Keratinocyte (primary cell): ENCODE results near the gene PLK5. TPM values are rescaled to one million over a fixed set of nuclear protein-coding genes. Genes with fewer than 3 reads are reported as not detected.

Source experiments
- DNase-seq: peaks from one replicate; pipeline ENCODE4 v3.0.0-alpha.2; 2011; ENCODE audit warnings: low read depth, missing footprints, low spot score
- FAIRE-seq: peaks from 2 replicates; lab custom pipeline; 2011; peaks lifted over from hg19 to GRCh38; lab: Jason Lieb, UNC
- H2AFZ ChIP-seq: 2 replicates; pipeline ENCODE4 v1.6.0; 2012; ENCODE audit warnings: low read length, control low read depth, inconsistent platforms; ENCODE audit not compliant: control insufficient read depth
- H3K27ac ChIP-seq: 2 replicates; pipeline ENCODE4 v1.5.1; 2011; ENCODE audit warnings: low read length; ENCODE audit not compliant: control insufficient read depth, insufficient read depth
- H3K27me3 ChIP-seq: 3 replicates; pipeline ENCODE4 v1.6.0; 2011; ENCODE audit warnings: low read length; ENCODE audit not compliant: control insufficient read depth, insufficient read depth; ENCODE audit errors: extremely low read depth
- H3K36me3 ChIP-seq, 2 experiments: 2 replicates in 1 of 2; 3 replicates in 1 of 2; pipeline ENCODE4 v1.5.1; 2011; ENCODE audit warnings: low read length in 2 of 2, mild to moderate bottlenecking in 1 of 2; ENCODE audit not compliant: control insufficient read depth in 2 of 2, insufficient read depth in 2 of 2; ENCODE audit errors: extremely low read depth in 1 of 2
- H3K4me1 ChIP-seq: 3 replicates; pipeline ENCODE4 v1.5.1; 2011; ENCODE audit warnings: low read length; ENCODE audit not compliant: control insufficient read depth, insufficient read depth; ENCODE audit errors: extremely low read depth
- H3K4me2 ChIP-seq: 3 replicates; pipeline ENCODE4 v1.6.0; 2011; ENCODE audit warnings: low read depth, low read length; ENCODE audit not compliant: control insufficient read depth, insufficient read depth; ENCODE audit errors: extremely low read depth
- H3K4me3 ChIP-seq, 3 experiments: fragments of 200-600 bp in 1 of 3; sonication (generic) in 1 of 3; 2 replicates in 2 of 3; 3 replicates in 1 of 3; pipeline ENCODE4 v1.5.1; 2011 to 2016; ENCODE audit warnings: low read length in 3 of 3, mild to moderate bottlenecking in 3 of 3, control low read depth in 2 of 3, inconsistent platforms in 1 of 3, low read depth in 1 of 3, mixed read lengths in 1 of 3, mixed run types in 1 of 3, moderate library complexity in 1 of 3; ENCODE audit not compliant: control insufficient read depth in 2 of 3, insufficient read depth in 2 of 3; ENCODE audit errors: extremely low read depth in 1 of 3
- H3K79me2 ChIP-seq: 2 replicates; pipeline ENCODE4 v1.6.0; 2012; ENCODE audit warnings: low read length; ENCODE audit not compliant: control insufficient read depth, insufficient read depth
- H3K9ac ChIP-seq: 3 replicates; pipeline ENCODE4 v1.6.0; 2011; ENCODE audit warnings: low read length; ENCODE audit not compliant: control insufficient read depth, insufficient read depth; ENCODE audit errors: extremely low read depth
- H3K9me1 ChIP-seq: 3 replicates; pipeline ENCODE4 v1.6.0; 2011; ENCODE audit warnings: low read length; ENCODE audit not compliant: control insufficient read depth, insufficient read depth; ENCODE audit errors: extremely low read depth
- H3K9me3 ChIP-seq: 2 replicates; pipeline ENCODE4 v1.5.1; 2012; ENCODE audit warnings: low read depth, low read length; ENCODE audit not compliant: control insufficient read depth
- H4K20me1 ChIP-seq: 3 replicates; pipeline ENCODE4 v1.6.0; 2011; ENCODE audit warnings: low read length; ENCODE audit not compliant: control insufficient read depth, insufficient read depth; ENCODE audit errors: extremely low read depth
- EZH2 ChIP-seq: IDR thresholded peaks from one replicate; pipeline ENCODE4 v1.6.1; 2012; ENCODE audit warnings: inconsistent platforms, mild to moderate bottlenecking, low read length, moderate library complexity
- dilution Hi-C: fragments of 300-500 bp; cut with MboI; formaldehyde crosslinking; loops from one replicate; pipeline ENCODE4 v1.7.0; 2020; ENCODE audit warnings: low sequenced_read_pairs; ENCODE audit not compliant: extremely low pct_ligation_motif_present
- polyA plus RNA-seq, 5 experiments: library from polyadenylated mRNA; depleted of rRNA in 3 of 5; stranded (reverse) in 3 of 5; stranded (forward) in 1 of 5; unstranded in 1 of 5; fragments of >200 nt; gene quantifications; 1 replicate in 1 of 5; 2 replicates in 3 of 5; 3 replicates in 1 of 5; pipeline versions ENCODE4 v1.2.1 to v1.2.3, GENCODE V29; 2011 to 2012; ENCODE audit warnings: missing spikeins in 2 of 5, low read depth in 1 of 5, low replicate concordance in 1 of 5
- TF ChIP-seq, protein P1 (sequence below), 3 experiments: IDR thresholded peaks in 1 of 3; conservative IDR thresholded peaks in 1 of 3; optimal IDR thresholded peaks in 1 of 3; 2 replicates in 2 of 3; 3 replicates in 1 of 3; pipeline versions ENCODE3 to v1.5.1; 2011; ENCODE audit warnings: low read length in 3 of 3, mild to moderate bottlenecking in 3 of 3, moderate library complexity in 2 of 3, control low read depth in 1 of 3, inconsistent platforms in 1 of 3; ENCODE audit not compliant: insufficient read depth in 2 of 3; ENCODE audit errors: extremely low read depth in 1 of 3

Gene PLK5
- polyA plus RNA-seq, 1 donor (not counting 4 experiments of a cell fraction or from before 2014, with no cell fraction given): 0.05 TPM

- FAIRE-seq: no peak
- Histone ChIP-seq H3K27me3 (no peaks in the 10 kb centered on the region), H3K9me3 (no peaks in the 10 kb centered on the region), H3K9me1 (no peaks in the 10 kb centered on the region), H3K36me3 (no peaks in the 10 kb centered on the region), H2AFZ (no peak overlapping the region), H4K20me1 (no peaks in the 10 kb centered on the region), H3K27ac (no peak overlapping the region), H3K4me1 (peaks cover 7% of the 10 kb centered on the region), H3K79me2 (no peaks in the 10 kb centered on the region), H3K4me3 (no peak overlapping the region), H3K9ac (no peak overlapping the region), H3K4me2 (no peak overlapping the region)
- dilution Hi-C loops: no loop called here
- TF ChIP-seq EZH2: no peak
- TF ChIP-seq, protein P1, sequence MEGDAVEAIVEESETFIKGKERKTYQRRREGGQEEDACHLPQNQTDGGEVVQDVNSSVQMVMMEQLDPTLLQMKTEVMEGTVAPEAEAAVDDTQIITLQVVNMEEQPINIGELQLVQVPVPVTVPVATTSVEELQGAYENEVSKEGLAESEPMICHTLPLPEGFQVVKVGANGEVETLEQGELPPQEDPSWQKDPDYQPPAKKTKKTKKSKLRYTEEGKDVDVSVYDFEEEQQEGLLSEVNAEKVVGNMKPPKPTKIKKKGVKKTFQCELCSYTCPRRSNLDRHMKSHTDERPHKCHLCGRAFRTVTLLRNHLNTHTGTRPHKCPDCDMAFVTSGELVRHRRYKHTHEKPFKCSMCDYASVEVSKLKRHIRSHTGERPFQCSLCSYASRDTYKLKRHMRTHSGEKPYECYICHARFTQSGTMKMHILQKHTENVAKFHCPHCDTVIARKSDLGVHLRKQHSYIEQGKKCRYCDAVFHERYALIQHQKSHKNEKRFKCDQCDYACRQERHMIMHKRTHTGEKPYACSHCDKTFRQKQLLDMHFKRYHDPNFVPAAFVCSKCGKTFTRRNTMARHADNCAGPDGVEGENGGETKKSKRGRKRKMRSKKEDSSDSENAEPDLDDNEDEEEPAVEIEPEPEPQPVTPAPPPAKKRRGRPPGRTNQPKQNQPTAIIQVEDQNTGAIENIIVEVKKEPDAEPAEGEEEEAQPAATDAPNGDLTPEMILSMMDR (optimal IDR thresholded peaks at IDR 0.05 in 1 of 3, IDR thresholded peaks at IDR 0.05 in 1 of 3, conservative IDR thresholded peaks at IDR 0.05 in 1 of 3; ENCODE audit: extremely low read depth in 1 of 3, insufficient read depth in 2 of 3, low read length in 3 of 3): no peak
- no peak for DNase-seq
Measured at GRCh38 chr19:1486720-1487575, 36.9 kb upstream of the PLK5 start.

DNA sequence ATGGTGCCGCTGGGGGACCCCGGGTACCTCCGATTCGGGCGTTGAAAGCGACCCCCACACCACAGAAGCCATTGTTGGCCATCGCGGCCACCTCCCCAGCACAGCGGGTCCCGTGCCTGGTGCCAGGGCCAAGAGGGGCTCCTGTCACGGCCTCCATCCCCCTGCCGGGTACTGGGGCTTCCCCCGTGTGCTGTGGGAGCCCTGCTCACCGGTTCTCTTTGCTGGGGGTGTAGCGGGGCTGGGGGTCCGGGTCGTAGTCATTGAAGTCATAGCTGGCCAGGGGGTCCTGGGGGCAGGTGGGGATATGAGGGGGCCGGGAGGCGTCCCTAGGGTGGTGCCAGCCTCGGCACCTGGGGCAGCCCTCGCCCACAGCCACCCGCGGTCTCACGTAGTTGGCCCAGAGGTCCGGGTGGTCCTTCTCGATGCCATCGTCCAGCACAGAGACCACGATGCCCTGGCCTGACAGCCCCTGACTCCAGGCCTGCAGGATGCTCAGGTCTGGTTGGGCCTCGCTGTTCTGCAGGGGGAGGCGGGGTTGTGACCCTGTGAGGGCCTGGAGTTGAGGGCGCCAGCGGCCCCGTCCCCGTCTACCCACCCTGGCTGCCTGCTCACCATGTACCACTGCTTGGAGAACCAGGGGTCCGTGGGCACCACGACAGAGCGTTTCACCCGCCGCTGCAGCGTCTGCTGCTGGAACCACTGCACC is 36.1 kb upstream of the PLK5 start:
- Histone ChIP-seq H4K20me1 (no peaks in the 10 kb centered on the region), H3K4me1 (peaks cover 12% of the 10 kb centered on the region), H3K9me1 (no peaks in the 10 kb centered on the region), H3K27ac (no peak overlapping the region), H3K9me3 (no peaks in the 10 kb centered on the region), H3K27me3 (no peaks in the 10 kb centered on the region), H3K79me2 (no peaks in the 10 kb centered on the region), H2AFZ (no peak overlapping the region), H3K9ac (no peak overlapping the region), H3K4me3 (no peak overlapping the region), H3K36me3 (no peaks in the 10 kb centered on the region), H3K4me2 (no peak overlapping the region)
- DNase-seq (no peak), FAIRE-seq (no peak)
- TF ChIP-seq, protein P1 (optimal IDR thresholded peaks at IDR 0.05 in 1 of 3, IDR thresholded peaks at IDR 0.05 in 1 of 3, conservative IDR thresholded peaks at IDR 0.05 in 1 of 3; ENCODE audit: extremely low read depth in 1 of 3, insufficient read depth in 2 of 3, low read length in 3 of 3): no peak
- no peak for TF ChIP-seq EZH2
- dilution Hi-C loops: no loop called here
